Hematopoietic multipotent progenitor cell (in vitro differentiated cells): ENCODE data around the gene DNAH3. TPM values are rescaled to one million over a fixed set of nuclear protein-coding genes. Genes with fewer than 3 reads are reported as not detected.
A peak's percentile ranks its signal among the peaks of the same experiment; 100 is the strongest.
"Not testable (repeated sequence)": the region's sequence is repeated elsewhere in the genome, so short reads cannot be mapped to it uniquely, and the experiment has no call there.

Experiments used
- DNase-seq, 3 donors: peaks; one replicate each; pipeline ENCODE4 v3.0.0-alpha.2; 2011 to 2015; ENCODE audit warnings: low read depth in 2 of 3, low spot score in 2 of 3
- total RNA-seq: library from RNA; depleted of rRNA; stranded (reverse); fragments of >200 nt; gene quantifications from one replicate; pipeline ENCODE4 v1.2.3, GENCODE V29; 2012

Gene DNAH3
- total RNA-seq, 1 donor = under 0.01 TPM

- DNase-seq = no peak
These were observed 19.8 kb downstream of the DNAH3 start for GRCh38 chr16:21130811-21131210.

DNA sequence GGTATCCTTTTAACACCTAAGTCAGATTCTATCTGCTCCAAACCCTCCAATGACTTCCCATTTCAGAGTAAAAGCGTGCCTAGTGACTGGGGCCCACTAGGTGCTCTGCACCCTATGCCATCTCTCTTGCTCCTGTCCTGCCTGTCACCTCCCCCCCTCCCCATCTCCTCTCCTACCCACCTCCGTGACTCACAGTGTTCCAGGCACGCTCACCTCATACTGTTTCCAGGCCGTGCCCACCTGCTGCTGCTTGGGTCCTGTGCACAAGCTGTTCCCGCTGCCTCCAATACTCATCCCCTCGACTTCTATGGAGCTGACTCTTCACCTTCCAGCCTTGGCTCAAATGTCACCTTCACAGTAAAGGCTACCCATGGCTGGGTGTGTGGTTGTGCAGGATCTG, 21.7 kb downstream of the DNAH3 start:
- no peak for DNase-seq

- no peak for DNase-seq
These were observed 24.1 kb downstream of the DNAH3 start for GRCh38 chr16:21126518-21126917.

DNA sequence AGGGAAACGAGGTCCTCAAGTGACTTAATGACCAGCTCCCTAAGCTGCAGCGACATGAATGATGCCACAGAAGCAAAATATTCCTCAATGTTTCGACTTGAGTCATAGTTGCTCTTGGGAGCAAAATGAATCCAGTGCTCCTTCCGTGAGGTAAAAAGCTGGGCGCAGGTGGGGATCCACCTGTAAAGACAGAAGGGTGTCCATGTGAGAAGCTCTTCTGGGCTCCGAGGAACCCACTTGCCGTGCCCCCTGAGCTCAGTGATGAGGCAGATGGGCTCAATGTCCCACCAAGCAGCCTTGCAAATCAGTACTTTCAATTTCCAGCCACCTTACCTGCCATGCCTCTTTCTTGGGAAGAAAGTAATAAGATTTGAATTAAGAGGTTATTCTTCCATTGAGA, 25.5 kb downstream of the DNAH3 start:
- DNase-seq = no peak

GRCh38 chr16:21120976-21121520, 29.6 kb downstream of the DNAH3 start:
- no peak for DNase-seq

- no peak for DNase-seq
These were observed 33.1 kb downstream of the DNAH3 start for GRCh38 chr16:21117567-21117966.

GRCh38 chr16:21116148-21116693, 34.4 kb downstream of the DNAH3 start:
- DNase-seq = peak in 2 of 3 donors; percentile 32 to 77

GRCh38 chr16:21115551-21115950, 35.1 kb downstream of the DNAH3 start:
- DNase-seq = not testable (repeated sequence)

GRCh38 chr16:21103941-21104860, 46.4 kb downstream of the DNAH3 start:
- DNase-seq = peak in 2 of 3 donors; percentile 12 to 44

DNA sequence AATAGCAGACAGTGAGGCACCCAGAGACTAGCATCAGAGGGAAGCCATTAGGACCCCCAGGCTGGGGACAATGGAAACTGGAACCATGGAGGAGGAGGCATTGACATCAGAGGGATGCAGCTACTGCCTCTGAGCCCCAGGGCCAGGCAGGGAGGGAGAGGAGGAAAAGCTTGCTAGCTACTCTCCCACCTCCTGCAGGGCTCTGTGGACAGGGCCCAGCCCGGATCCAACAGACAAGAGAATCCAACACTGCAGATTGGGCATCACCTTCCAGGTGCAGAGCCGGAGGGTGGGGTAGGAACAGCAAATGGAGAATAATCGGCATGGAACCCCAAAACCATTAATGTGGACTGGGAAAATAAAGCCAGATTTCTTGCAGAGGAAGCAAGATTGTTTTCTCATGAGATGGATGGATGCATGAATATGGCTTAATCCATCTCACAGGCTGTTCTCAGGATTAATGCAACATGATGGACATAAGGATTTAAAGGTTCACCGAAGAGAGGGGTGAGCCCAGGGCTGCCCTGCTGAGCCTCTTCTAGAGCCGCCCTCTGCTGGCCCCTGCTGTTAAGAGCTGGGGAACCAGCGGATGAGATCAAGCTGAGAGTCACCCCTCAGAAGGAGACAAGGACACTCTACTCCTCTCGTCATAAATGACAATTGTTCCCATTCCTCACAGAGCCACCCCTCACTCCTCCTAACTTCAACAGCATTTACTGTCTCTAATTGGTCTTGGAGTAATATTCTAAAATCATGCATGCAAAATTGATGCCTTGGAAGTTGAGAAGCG, 48.8 kb downstream of the DNAH3 start:
- DNase-seq = peak in 2 of 3 donors; percentile 3 to 19

GRCh38 chr16:21100447-21100846, 50.2 kb downstream of the DNAH3 start:
- DNase-seq = no peak

- DNase-seq = no peak
These were observed 53.5 kb downstream of the DNAH3 start for GRCh38 chr16:21097151-21097550.

DNA sequence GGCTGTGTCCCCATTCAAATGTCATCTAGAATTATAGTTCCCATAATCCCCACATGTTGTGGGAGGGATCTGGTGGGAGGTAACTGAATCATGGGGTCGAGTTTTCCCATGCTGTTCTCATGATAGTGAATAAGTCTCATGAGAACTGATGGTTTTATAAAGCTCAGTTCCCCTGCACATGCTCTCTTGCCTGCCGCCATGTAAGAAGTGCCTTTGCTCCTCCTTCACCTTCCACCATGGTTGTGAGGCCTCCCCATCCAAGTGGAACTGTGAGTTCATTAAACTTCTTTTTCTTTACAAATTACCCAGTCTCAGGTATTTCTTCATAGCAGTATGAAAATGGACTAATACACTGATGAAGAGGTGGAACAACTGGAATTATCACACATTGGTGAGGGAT, 55.9 kb downstream of the DNAH3 start:
- not testable (repeated sequence) for DNase-seq

GRCh38 chr16:21092951-21093350, 57.7 kb downstream of the DNAH3 start:
- no peak for DNase-seq

DNA sequence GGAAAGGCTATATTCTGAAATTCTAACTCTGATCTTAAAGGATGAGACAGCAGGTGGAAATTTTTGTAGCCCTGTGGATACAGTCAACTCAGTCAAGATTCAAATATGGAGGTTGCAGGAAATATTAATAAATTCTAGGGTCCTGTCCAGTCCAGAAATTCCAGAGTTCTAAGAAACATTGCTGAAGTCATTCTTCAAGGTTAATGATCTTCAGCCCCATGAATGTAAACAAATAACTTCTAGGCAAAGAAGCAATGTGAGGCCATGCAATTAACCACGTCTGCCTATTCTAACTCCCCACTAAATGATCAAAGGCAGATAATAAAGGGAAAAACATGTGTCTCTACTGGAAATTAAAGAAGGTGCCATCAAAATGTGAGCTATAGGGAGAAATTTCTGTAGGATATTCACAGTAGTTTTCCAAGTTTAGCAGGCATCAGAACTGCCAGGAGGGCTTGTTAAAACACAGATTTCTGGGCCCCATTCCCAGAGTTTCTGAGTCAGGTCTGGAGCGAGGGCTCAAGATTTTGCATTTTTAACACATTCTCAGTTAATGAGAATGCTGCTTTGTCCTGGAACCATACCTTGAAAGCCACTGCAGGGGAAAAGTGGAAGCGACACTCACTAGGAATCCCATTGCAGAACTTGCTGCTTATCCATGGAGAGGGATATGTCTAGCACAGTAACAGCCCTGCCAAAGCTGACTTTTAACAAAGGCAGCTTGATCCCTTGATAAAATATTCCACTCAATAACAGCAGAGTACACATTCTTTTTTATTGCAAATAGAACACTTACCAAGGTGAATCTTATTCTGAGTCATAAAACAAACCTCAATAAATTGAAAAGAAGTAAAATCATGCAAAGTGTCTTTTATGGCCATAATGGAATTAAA, 61.8 kb downstream of the DNAH3 start:
- no peak for DNase-seq

- no peak for DNase-seq
These were observed 62.5 kb downstream of the DNAH3 start for GRCh38 chr16:21088143-21088542.

DNA sequence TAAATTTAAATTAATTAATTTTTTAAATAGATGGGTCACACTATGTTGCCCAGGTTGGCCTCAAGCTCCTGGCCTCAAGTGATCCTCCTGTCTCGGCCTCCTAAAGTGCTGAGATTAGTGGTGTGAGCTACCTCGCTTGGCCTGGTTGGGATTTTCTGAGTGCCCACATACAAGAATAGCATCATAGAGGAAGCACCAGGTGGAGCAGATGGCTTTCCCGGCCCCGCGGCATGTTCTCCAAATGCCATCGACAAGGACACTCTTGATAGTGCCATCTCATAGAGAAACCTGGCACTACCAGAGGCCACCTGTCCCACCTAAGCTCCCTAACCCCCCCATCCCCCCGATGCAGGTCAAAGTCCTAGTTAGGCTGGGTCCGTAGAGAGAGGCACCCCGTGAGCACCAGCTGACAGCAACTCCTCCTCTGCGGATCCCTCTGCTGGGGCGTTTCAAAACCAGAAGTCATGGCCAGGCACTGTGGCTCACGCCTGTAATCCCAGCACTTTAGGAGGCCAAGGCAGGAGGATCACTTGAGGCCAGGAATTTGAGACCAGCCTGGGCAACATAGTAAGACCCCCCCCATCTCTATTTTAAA, 65.9 kb downstream of the DNAH3 start:
- no peak for DNase-seq

GRCh38 chr16:21083729-21084268, 66.8 kb downstream of the DNAH3 start:
- DNase-seq = peak; percentile 4 to 69 (median 50)

GRCh38 chr16:21081329-21081728, 69.3 kb downstream of the DNAH3 start:
- no peak for DNase-seq
